KOPT-K1 (cell line): Measurements from ENCODE around the gene THSD1.
A peak's percentile ranks its signal among the peaks of the same experiment; 100 is the strongest.

Experiments used
- H3K27ac ChIP-seq: fragments of 200-600 bp; sonication (generic); 2 replicates; pipeline ENCODE4 v1.5.1; 2016; ENCODE audit warnings: antibody characterized with exemption, mild to moderate bottlenecking, low read depth, low read length; ENCODE audit not compliant: poor library complexity, severe bottlenecking
- H3K36me3 ChIP-seq: fragments of 200-600 bp; sonication (generic); 2 replicates; pipeline ENCODE4 v1.5.1; 2017; ENCODE audit warnings: antibody characterized with exemption, mild to moderate bottlenecking, low read length, moderate library complexity; ENCODE audit not compliant: insufficient read depth
- H3K9me3 ChIP-seq: fragments of 200-600 bp; sonication (generic); 2 replicates; pipeline ENCODE4 v1.5.1; 2017; ENCODE audit warnings: antibody characterized with exemption, low read length, mild to moderate bottlenecking; ENCODE audit not compliant: insufficient read depth, poor library complexity, severe bottlenecking

Gene THSD1

GRCh38 chr13:52405767-52406494 lies at the start of gene THSD1:
Gene THSD1 (minus strand): TSS chr13:52406172. CDS start chr13:52402600, 3,572 bp downstream.
- Histone ChIP-seq H3K9me3 (no peaks in the 10 kb centered on the region), H3K36me3 (peaks cover 14% of the 10 kb centered on the region), H3K27ac (no peak within 1 kb of the TSS)

- Histone ChIP-seq H3K9me3 (no peaks in the 10 kb centered on the region), H3K27ac (peak overlapping the region; percentile 85)
Observed at GRCh38 chr13:52455677-52456041, 49.7 kb upstream of the THSD1 start.

GRCh38 chr13:52454820-52455676 lies 49.1 kb upstream of the THSD1 start, which contains the start of gene CKAP2:
Gene CKAP2 (plus strand): TSS chr13:52455478. CDS start chr13:52455557, 79 bp downstream.
- Histone ChIP-seq H3K36me3 (peaks cover 36% of the 10 kb centered on the region), H3K9me3 (no peaks in the 10 kb centered on the region), H3K27ac (peak within 1 kb of the TSS; percentile 85)

More at GRCh38 chr13:52455677-52456041, 49.7 kb upstream of the THSD1 start:
- peaks cover 42% of the 10 kb centered on the region for H3K36me3 ChIP-seq

GRCh38 chr13:52454459-52454819 lies 48.5 kb upstream of the THSD1 start:
- H3K9me3 ChIP-seq: no peaks in the 10 kb centered on the region
- H3K36me3 ChIP-seq: peaks cover 30% of the 10 kb centered on the region
- peak overlapping the region; percentile 85 for H3K27ac ChIP-seq

GRCh38 chr13:52452470-52452869 lies 46.5 kb upstream of the THSD1 start:
- Histone ChIP-seq H3K9me3 (no peaks in the 10 kb centered on the region), H3K27ac (no peak overlapping the region), H3K36me3 (peaks cover 17% of the 10 kb centered on the region)

- no peak overlapping the region for H3K27ac ChIP-seq
Observed at GRCh38 chr13:52451135-52451804, 45.3 kb upstream of the THSD1 start.

GRCh38 chr13:52450793-52451116 lies 44.8 kb upstream of the THSD1 start:
- Histone ChIP-seq H3K36me3 (peaks cover 13% of the 10 kb centered on the region), H3K27ac (peak overlapping the region; percentile 85), H3K9me3 (no peaks in the 10 kb centered on the region)

More at GRCh38 chr13:52451135-52451804, 45.3 kb upstream of the THSD1 start:
- Histone ChIP-seq H3K36me3 (peaks cover 8% of the 10 kb centered on the region), H3K9me3 (no peaks in the 10 kb centered on the region)

GRCh38 chr13:52450012-52450792 lies 44.2 kb upstream of the THSD1 start, which contains the start of gene VPS36:
Gene VPS36 (minus strand): TSS chr13:52450634. CDS start chr13:52450594, 40 bp downstream.
- peaks cover 14% of the 10 kb centered on the region for H3K36me3 ChIP-seq
- peak within 1 kb of the TSS; percentile 85 for H3K27ac ChIP-seq
- no peaks in the 10 kb centered on the region for H3K9me3 ChIP-seq

- Histone ChIP-seq H3K36me3 (peaks cover 21% of the 10 kb centered on the region), H3K27ac (peak overlapping the region; percentile 85), H3K9me3 (no peaks in the 10 kb centered on the region)
Observed at GRCh38 chr13:52449331-52450011, 43.5 kb upstream of the THSD1 start.

- H3K9me3 ChIP-seq: no peaks in the 10 kb centered on the region
- H3K27ac ChIP-seq: no peak overlapping the region
Observed at GRCh38 chr13:52447815-52448552, 42.0 kb upstream of the THSD1 start.

GRCh38 chr13:52447354-52447753 lies 41.4 kb upstream of the THSD1 start:
- Histone ChIP-seq H3K9me3 (no peaks in the 10 kb centered on the region), H3K27ac (no peak overlapping the region), H3K36me3 (peaks cover 27% of the 10 kb centered on the region)

More at GRCh38 chr13:52447815-52448552, 42.0 kb upstream of the THSD1 start:
- H3K36me3 ChIP-seq: peaks cover 21% of the 10 kb centered on the region

- H3K36me3 ChIP-seq: peaks cover 38% of the 10 kb centered on the region
- H3K27ac ChIP-seq: no peak overlapping the region
- H3K9me3 ChIP-seq: no peaks in the 10 kb centered on the region
Observed at GRCh38 chr13:52446265-52446664, 40.3 kb upstream of the THSD1 start.

- H3K9me3 ChIP-seq: no peaks in the 10 kb centered on the region
- no peak overlapping the region for H3K27ac ChIP-seq
- H3K36me3 ChIP-seq: peaks cover 89% of the 10 kb centered on the region
Observed at GRCh38 chr13:52432456-52432855, 26.5 kb upstream of the THSD1 start.
